Spleen (tissue), 13 donors: ENCODE results near the gene CNNM1. TPM values are rescaled to one million over a fixed set of nuclear protein-coding genes. Genes with fewer than 3 reads are reported as not detected.

Experiments used
- DNase-seq: peaks from one replicate; pipeline ENCODE4 v3.0.0-alpha.2; 2020
- H3K27ac ChIP-seq, 8 donors: fragments of 200-600 bp; sonication (generic) in 7 of 8; 1 replicate in 4 of 8; 2 replicates in 4 of 8; pipeline versions ENCODE4 v1.5.0 to v1.8.0; 2016 to 2021; ENCODE audit warnings: inconsistent platforms in 4 of 8, mild to moderate bottlenecking in 4 of 8, moderate library complexity in 1 of 8
- H3K27me3 ChIP-seq, 7 donors: fragments of 200-600 bp; sonication (generic) in 6 of 7; replicated peaks in 1 of 7; 1 replicate in 4 of 7; 2 replicates in 3 of 7; pipeline versions ENCODE4 v1.5.0 to v1.8.0; 2016 to 2021; ENCODE audit warnings: inconsistent platforms in 3 of 7, mild to moderate bottlenecking in 1 of 7
- H3K36me3 ChIP-seq, 6 donors: fragments of 200-600 bp; sonication (generic) in 5 of 6; 1 replicate in 4 of 6; 2 replicates in 2 of 6; pipeline versions ENCODE4 v1.5.0 to v1.8.0; 2016 to 2021; ENCODE audit warnings: inconsistent platforms in 2 of 6
- H3K4me1 ChIP-seq, 6 donors: fragments of 200-600 bp; sonication (generic) in 5 of 6; 1 replicate in 3 of 6; 2 replicates in 3 of 6; pipeline versions ENCODE4 v1.5.0 to v1.8.0; 2016 to 2021; ENCODE audit warnings: inconsistent platforms in 3 of 6
- H3K4me3 ChIP-seq, 8 donors: fragments of 200-600 bp; sonication (generic) in 7 of 8; 1 replicate in 4 of 8; 2 replicates in 4 of 8; pipeline versions ENCODE4 v1.5.0 to v1.8.0; 2016 to 2021; ENCODE audit warnings: inconsistent platforms in 4 of 8, mild to moderate bottlenecking in 4 of 8, moderate library complexity in 2 of 8
- H3K9me3 ChIP-seq, 8 donors: fragments of 200-600 bp; sonication (generic) in 7 of 8; 1 replicate in 4 of 8; 2 replicates in 4 of 8; pipeline versions ENCODE4 v1.5.0 to v1.8.0; 2016 to 2021; ENCODE audit warnings: inconsistent platforms in 4 of 8
- POLR2A ChIP-seq, 3 donors: fragments of 450-650 bp; IDR thresholded peaks; one replicate each; pipeline ENCODE4 v1.5.1; 2017; ENCODE audit warnings: antibody characterized with exemption in 3 of 3, mild to moderate bottlenecking in 1 of 3
- POLR2AphosphoS5 ChIP-seq, 3 donors: sonication (generic); formaldehyde crosslinking; IDR thresholded peaks; one replicate each; pipeline ENCODE4 v1.5.1; 2017; ENCODE audit warnings: antibody characterized with exemption in 3 of 3
- WGBS, 5 donors: extraction: QIAGEN DNeasy Blood & Tissue Kit in 3 of 5; methylation state at CpG; one replicate each; pipeline versions ENCODE4 v1.1.5 to v1.1.7; 2013 to 2018; 5-methylcytosine and 5-hydroxymethylcytosine counted together
- intact Hi-C: fragments of 100-400 bp; cut with DNase I; formaldehyde crosslinking; loops from one replicate; pipeline ENCODE4 v1.15.0; 2023; ENCODE audit warnings: low total_unique reads
- long read RNA-seq, 2 donors: transcript quantifications; one replicate each; lab custom pipeline, GENCODE V29; 2026
- polyA plus RNA-seq, 3 donors: library from polyadenylated mRNA; stranded (reverse); fragments of 200-250 nt; gene quantifications; one replicate each; pipeline ENCODE4 v1.2.1, GENCODE V29; 2013
- total RNA-seq, 7 donors: library from RNA; depleted of rRNA in 3 of 7; stranded (reverse); fragments of >200 nt in 3 of 7; fragmentation: NEBNext Ultra II Directional in 4 of 7; extraction: Animal tissue kit (Norgen Biotek cat#: 25700) in 4 of 7; gene quantifications; one replicate each; pipeline versions ENCODE4 v1.1.0 to v1.2.1, GENCODE V29; 2016 to 2021
- TF ChIP-seq, protein P1 (sequence below), 11 experiments: fragments of 200-600 bp in 7 of 11; fragments of 450-650 bp in 4 of 11; sonication (generic) in 4 of 11; IDR thresholded peaks in 8 of 11; conservative IDR thresholded peaks in 3 of 11; 1 replicate in 7 of 11; 2 replicates in 4 of 11; pipeline versions ENCODE4 v1.4.0 to v1.8.0; 2016 to 2021; ENCODE audit warnings: antibody characterized with exemption in 11 of 11, inconsistent platforms in 4 of 11, mild to moderate bottlenecking in 1 of 11
- donor health status: healthy with polysubstance abuse.
- donor health status: DM: no; HTN: no; CAD: no; lungs with moderate emphysema.
- donor health status: DM: no; HTN: no; CAD: no.
- donor health status: Bipolar disorder and iron deficiency.
- donor health status: healthy.
- donor health status: DM: no; HTN: no; CAD: no.
- donor health status: DM: yes; HTN: yes; CAD: no.

The CNNM1 gene
- total RNA-seq: under 1 TPM; 0.13 to 0.43 (median 0.17) TPM
- under 1 TPM in 2 of 3 donors, not detected in 1; 0.05 to 0.07 TPM for polyA plus RNA-seq
- long read RNA-seq, donor 1: 0 reads
- long read RNA-seq, donor 2: 0 reads

GRCh38 chr10:99329304-99329553, at the start of gene CNNM1:
CNNM1 (plus strand) TSS chr10:99329356; CDS start chr10:99329388, 32 bp downstream.
- intact Hi-C loops: no loop called here
- H3K27me3 ChIP-seq: peaks cover 6 to 81% (median 41%) of the 10 kb centered on the region in 7 donors

GRCh38 chr10:99279626-99280111, 49.5 kb upstream of the CNNM1 start:
- H3K36me3 ChIP-seq: no peaks in the 10 kb centered on the region
- 39 to 81% (median 44%) methylated on average over 1 of the region's 1 CpG for WGBS, 5 donors
- no peak for DNase-seq
- H3K9me3 ChIP-seq: peaks cover 0 to 24% (median 20%) of the 10 kb centered on the region in 8 donors
- no peak overlapping the region for H3K27ac ChIP-seq
- TF ChIP-seq POLR2A (IDR thresholded peaks at IDR 0.05) (no peak), POLR2AphosphoS5 (IDR thresholded peaks at IDR 0.05) (no peak)
- TF ChIP-seq, protein P1, sequence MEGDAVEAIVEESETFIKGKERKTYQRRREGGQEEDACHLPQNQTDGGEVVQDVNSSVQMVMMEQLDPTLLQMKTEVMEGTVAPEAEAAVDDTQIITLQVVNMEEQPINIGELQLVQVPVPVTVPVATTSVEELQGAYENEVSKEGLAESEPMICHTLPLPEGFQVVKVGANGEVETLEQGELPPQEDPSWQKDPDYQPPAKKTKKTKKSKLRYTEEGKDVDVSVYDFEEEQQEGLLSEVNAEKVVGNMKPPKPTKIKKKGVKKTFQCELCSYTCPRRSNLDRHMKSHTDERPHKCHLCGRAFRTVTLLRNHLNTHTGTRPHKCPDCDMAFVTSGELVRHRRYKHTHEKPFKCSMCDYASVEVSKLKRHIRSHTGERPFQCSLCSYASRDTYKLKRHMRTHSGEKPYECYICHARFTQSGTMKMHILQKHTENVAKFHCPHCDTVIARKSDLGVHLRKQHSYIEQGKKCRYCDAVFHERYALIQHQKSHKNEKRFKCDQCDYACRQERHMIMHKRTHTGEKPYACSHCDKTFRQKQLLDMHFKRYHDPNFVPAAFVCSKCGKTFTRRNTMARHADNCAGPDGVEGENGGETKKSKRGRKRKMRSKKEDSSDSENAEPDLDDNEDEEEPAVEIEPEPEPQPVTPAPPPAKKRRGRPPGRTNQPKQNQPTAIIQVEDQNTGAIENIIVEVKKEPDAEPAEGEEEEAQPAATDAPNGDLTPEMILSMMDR (IDR thresholded peaks at IDR 0.05 in 8 of 11, conservative IDR thresholded peaks at IDR 0.05 in 3 of 11): no peak
- peaks cover 0 to 39% (median 0%) of the 10 kb centered on the region in 7 donors for H3K27me3 ChIP-seq
- intact Hi-C loops: no loop called here
- H3K4me3 ChIP-seq: no peak overlapping the region
- H3K4me1 ChIP-seq: no peaks in the 10 kb centered on the region

More at GRCh38 chr10:99329304-99329553, at the start of gene CNNM1:
- Histone ChIP-seq H3K9me3 (peaks cover 0 to 5% (median 0%) of the 10 kb centered on the region in 8 donors), H3K36me3 (no peaks in the 10 kb centered on the region), H3K4me1 (peaks cover 9 to 21% (median 18%) of the 10 kb centered on the region in 6 donors), H3K4me3 (peak within 1 kb of the TSS; percentile 6 to 73 (median 50)), H3K27ac (no peak within 1 kb of the TSS)
- peak; percentile 76 for DNase-seq
- no peak for TF ChIP-seq POLR2AphosphoS5 (IDR thresholded peaks at IDR 0.05)
- TF ChIP-seq, protein P1 (IDR thresholded peaks at IDR 0.05 in 8 of 11, conservative IDR thresholded peaks at IDR 0.05 in 3 of 11): no peak
- TF ChIP-seq POLR2A (IDR thresholded peaks at IDR 0.05): no peak
- 0 to 1% (median 0%) methylated on average over 4 to 24 of the region's 24 CpGs for WGBS, 5 donors

- peaks cover 0 to 33% (median 0%) of the 10 kb centered on the region in 7 donors for H3K27me3 ChIP-seq
- H3K4me1 ChIP-seq: no peaks in the 10 kb centered on the region
- no peak overlapping the region for H3K4me3 ChIP-seq
- DNase-seq: no peak
- H3K36me3 ChIP-seq: no peaks in the 10 kb centered on the region
- H3K27ac ChIP-seq: no peak overlapping the region
- TF ChIP-seq, protein P1 (IDR thresholded peaks at IDR 0.05 in 8 of 11, conservative IDR thresholded peaks at IDR 0.05 in 3 of 11): no peak
- TF ChIP-seq POLR2A (IDR thresholded peaks at IDR 0.05) (no peak), POLR2AphosphoS5 (IDR thresholded peaks at IDR 0.05) (no peak)
- intact Hi-C loops: no loop called here
- peaks cover 0 to 29% (median 21%) of the 10 kb centered on the region in 8 donors for H3K9me3 ChIP-seq
- WGBS, 5 donors: 27 to 40% (median 31%) methylated on average over 2 of the region's 2 CpGs
These were observed 48.7 kb upstream of the CNNM1 start for GRCh38 chr10:99280472-99280871.

DNA sequence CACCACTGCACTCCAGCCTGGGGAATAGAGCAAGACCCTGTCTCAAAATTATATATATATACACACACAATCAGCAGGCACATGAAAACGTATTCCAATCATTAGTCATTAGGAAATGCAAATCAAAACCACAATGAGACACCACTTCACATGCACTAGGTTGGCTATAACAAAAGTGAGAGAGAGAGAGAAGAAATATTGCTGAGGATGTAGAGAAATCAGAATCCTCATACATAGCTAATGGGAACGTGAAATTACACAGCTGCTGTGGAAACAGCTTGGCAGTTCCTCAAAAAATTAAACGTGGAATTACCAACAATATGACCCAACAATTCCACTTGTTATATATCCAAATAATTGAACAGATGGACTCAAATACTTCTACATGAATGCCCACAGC, 43.3 kb upstream of the CNNM1 start:
- intact Hi-C loops: no loop called here
- TF ChIP-seq, protein P1 (IDR thresholded peaks at IDR 0.05 in 8 of 11, conservative IDR thresholded peaks at IDR 0.05 in 3 of 11): no peak
- TF ChIP-seq POLR2AphosphoS5 (IDR thresholded peaks at IDR 0.05) (no peak), POLR2A (IDR thresholded peaks at IDR 0.05) (no peak)
- 33 to 50% (median 36%) methylated on average over 3 of the region's 3 CpGs for WGBS, 5 donors

More for the DNA sequence above, 43.3 kb upstream of the CNNM1 start:
- H3K4me1 ChIP-seq: no peaks in the 10 kb centered on the region
- no peak overlapping the region for H3K4me3 ChIP-seq
- no peak for DNase-seq
- peaks cover 0 to 16% (median 0%) of the 10 kb centered on the region in 7 donors for H3K27me3 ChIP-seq
- peaks cover 0 to 29% (median 21%) of the 10 kb centered on the region in 8 donors for H3K9me3 ChIP-seq
- H3K27ac ChIP-seq: no peak overlapping the region
- H3K36me3 ChIP-seq: no peaks in the 10 kb centered on the region
